DMS114 treated with DMSO at 0.1 percent for 48 hours (cell line): ENCODE measurements around the gene ANKRD24.
"Not testable (repeated sequence)": the region's sequence is repeated elsewhere in the genome, so short reads cannot be mapped to it uniquely, and the experiment has no call there.

ENCODE experiments used
- DNase-seq: peaks from one replicate; lab custom pipeline; 2025; ENCODE audit not compliant: unreplicated experiment; lab: John Stamatoyannopoulos, UW

Gene ANKRD24

DNA sequence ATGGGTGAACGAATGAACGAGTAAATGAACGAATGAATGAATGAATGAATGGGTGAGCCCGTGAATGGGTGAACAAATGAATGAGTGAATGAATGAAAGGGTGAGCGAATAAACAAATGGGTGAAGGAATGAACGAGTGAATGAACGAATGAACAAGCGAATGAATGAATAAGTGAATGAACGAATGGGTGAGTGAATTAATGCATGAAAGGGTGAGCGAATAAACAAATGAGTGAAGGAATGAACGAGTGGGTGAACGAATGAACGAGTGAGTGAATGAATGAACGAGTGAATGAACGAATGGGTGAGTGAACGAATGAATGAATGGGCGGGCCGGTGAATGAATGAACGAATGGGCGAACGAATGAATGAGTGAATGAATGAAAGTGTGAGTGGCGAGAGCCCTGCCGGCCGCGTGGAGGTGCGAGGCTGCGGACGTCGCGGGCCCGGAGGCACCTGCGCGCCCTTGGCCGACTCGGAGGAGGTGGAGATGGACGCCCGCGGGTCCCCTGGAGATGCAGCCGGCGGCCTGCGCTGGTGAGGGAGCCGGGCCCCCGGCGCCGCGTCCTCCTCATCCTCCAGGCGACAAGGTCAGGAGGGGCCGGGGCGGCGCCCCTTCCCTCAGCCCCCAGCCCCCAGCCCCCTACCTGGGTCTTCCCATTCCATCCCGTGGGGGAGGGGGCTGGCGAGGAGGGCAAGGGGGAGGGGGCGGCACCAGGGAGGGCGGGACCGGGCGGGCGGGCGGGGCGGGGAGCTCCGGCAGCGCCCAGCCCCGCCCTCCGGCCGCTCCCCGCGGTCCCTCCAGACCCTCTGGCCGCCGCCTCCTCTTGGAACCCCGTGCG lies 15.4 kb downstream of the ANKRD24 start:
- DNase-seq, result no peak

DNA sequence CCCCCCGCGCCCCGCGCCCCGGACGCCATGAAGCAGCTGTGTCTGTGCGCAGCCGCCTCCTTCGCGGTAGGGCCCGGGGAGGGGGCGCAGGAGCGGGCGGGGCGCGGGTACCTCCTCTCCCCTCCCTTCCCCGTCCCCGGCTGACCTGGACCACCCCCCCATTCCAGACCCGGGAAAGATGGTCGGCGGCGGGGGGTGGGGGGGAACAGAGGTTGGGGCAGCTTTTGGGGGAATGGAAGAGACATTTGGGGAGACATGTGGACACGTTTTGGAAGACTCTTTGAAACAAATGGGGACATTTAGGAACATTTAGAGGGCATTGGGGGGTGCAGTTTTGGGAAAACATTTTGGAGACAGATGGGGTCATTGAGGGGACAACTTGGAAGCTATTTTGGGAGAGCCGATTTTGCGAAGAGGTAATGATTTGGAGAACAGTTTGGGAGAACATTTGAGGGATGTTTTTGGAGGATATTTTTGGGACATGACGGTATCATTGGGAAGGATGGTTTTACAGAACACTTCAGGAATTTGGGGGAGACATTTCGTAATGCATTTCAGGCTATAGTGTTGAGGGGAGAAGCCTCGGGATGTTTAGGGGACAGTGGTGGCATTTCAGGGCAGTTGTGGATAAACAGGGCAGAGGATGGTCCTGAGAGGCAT lies 16.1 kb downstream of the ANKRD24 start:
- no peak for DNase-seq

DNA sequence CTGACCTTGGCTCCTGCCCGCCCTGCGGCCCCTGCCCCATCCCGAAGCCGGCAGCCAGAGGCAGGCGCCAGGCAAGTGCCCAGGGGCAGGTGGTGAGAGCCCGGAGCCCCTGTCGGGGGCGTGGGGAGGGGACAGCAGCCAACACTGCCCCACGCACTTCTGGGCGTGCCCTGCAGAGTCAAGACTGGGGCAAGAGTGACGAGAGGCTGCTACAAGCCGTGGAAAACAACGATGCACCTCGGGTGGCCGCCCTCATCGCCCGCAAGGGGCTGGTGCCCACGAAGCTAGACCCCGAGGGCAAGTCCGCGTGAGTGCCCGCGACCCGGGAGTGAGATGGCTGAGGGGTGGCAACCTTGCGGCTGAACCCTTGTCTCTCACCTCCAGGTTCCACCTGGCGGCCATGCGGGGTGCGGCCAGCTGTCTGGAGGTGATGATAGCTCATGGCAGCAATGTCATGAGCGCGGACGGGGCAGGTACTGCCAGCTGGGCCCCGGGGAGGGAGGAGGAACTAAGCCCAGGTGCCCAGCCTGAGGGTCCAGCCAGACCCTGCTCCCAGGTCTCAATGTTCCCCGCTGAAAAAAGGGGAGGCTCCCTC lies 17.3 kb downstream of the ANKRD24 start:
- DNase-seq, result no peak

DNA sequence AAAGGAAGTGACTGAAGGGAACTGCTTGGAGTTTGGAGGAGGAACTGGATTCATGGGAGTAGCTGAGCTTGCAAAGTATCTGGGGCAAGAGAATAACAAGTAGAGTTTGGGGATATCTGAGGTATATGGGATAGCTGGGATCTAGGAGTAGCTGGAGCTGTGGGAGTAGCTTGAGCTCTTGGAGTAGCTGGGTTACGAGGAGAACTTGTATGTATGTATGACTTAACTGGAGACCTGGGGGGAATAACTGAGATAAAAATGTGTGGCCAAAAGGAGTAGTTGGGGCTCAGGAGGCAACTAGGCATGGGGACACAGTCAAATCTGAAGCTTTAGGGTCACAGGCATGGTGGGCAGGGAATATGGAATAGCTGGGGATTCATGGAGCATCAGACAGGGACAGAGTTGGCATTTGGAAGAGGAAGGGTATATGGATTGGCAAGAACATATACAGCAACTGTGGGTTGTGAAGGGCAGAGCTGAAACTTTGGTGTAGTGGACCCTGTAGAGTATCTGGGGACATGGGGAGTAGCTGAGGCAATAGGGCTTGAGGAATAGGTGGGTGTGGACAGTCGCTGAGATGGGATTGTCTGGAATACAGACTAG lies 18.6 kb downstream of the ANKRD24 start:
- DNase-seq, result no peak

DNA sequence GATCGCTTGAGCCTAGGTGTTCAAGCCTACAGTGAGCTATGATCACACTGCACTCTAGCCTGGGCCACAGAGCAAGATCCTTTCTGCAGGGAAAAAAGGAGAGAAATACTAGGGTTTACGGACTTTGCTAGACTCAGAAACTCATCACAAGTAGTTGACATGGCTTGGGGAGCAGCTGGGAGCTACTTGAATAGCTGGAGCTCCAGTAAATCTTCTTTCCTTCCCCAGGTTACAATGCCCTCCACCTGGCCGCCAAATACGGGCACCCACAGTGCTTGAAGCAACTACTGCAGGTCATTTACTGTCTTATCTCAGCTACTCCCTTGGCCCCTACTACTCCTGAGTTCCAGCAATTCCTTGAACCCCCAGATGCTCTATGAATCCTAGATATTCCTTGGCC lies 19.3 kb downstream of the ANKRD24 start:
- no peak for DNase-seq

DNA sequence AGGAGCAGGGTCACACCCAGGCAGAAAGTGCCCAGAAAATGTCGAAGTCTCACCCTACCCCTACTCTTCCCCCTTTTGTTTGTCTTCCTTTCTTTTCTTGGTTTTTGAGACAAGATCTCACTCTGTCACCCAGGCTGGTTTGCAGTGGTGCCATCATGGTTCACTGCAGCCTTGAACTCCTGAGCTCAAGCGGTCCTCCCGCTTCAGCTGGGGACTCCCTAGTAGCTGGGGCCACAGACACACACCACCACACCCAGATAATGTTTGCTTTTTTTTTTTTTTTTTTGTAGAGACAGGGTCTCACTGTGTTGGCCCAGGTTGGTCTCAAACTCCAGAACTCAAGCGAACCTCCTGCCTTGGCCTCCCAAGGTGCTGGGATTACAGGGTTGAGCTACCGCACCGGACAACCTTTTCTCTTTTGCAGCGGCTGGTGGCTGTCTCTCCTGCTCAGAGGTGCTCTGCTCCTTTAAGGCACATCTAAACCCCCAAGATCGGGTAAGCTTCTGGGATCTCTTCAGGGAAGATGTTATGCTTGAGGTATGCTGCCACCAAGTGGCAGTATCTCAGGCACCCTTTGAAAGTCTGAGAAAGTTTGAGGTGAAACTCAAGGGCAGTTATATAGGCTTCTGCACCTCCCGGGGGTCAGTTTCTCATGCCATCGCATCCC lies 24.5 kb downstream of the ANKRD24 start:
- DNase-seq, result no peak

DNA sequence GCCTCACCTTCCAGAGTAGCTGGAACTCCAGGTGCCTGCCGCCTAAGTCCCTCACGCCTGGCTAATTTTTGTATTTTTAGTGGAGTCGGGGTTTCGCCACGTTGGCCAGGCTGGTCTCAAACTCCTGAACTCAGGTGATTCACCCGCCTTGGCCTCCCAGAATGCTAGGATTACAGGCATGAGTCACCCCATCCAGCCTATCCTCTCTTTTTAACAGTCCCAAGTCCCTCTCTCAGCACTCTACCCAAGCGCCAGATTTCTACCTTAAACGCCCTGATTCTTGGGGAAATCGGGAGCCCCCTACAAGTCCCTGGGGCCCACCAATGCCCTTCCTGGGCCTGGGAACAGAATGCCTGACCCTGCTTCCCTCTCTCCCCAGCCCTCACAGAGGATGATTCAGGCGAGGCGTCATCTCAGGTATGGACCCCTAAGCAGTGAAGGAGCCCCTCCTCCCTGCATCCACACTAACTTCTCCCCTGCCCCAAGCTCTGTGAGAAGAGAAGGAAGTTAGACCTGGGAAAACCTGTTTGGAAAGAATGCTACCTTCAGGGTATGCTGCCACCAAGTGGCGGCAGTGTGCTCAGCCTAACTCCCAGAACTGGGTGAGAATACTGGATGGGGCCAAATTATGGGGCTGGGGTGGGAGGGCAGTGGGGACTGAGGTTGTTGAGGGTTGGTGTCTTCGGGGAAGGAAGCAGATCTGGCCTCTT lies 26.1 kb downstream of the ANKRD24 start:
- no peak for DNase-seq

DNA sequence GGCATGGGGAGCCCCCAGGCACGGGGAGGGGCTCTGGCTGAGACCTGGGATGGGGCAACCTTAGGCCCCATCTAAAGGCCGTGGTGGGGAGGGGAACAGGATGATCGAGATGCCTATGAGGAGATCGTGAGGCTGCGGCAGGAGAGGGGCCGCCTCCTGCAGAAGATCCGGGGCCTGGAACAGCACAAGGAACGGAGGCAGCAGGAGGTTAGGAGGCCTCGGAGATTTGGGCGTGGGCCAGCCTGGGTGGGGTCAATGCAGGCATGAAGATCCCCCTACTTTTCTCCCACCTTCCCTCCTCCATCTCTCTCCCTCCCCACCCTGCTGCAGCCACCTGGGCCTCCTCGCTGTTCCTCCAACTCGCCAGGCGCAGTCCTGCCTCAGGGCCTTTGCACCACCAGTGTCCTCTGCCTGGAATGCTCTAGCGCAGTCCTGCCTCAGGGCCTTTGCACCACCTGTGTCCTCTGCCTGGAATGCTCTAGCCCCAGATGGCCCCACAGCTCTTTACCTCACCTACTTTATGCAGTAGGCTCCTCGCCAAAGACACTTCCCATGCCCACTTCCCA lies 27.8 kb downstream of the ANKRD24 start:
- no peak for DNase-seq

DNA sequence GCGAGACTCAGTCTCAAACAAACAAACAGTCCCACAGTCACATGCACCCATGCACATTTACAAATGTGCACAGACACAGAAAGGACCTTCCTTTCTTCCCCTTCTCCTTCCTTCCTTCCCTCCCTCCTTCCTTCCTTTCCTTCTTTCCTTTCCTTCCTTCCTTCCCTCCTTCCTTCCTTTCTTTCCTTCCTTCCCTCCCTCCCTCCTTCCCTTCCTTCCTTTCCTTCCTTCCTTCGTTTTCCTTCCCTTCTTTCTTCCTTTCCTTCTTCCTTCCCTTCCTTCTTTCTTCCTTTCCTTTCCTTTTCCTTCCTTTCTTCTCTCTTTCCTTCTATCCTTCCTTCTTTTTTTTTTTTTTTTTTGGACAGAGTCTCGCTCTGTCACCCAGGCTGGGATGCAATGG lies 30.6 kb downstream of the ANKRD24 start:
- DNase-seq, result no peak

DNA sequence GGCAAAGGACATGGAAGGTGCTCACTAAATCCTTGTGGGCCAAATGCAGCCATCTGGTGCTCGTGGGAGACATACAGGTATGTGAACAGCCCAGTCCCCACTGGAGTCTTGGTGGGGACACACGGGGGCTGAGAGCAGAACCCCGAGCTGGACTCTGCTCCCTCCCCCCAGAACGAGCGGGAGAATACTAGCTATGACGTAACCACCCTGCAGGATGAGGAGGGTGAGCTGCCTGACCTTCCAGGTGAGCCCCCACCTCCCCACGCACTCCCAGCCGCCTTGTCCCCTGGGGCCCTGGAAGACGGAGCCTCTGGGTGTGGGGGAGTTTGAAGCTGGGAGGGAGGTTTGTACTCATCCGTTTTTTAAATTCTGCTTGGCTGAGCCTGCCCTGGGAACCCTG lies 33.3 kb downstream of the ANKRD24 start:
- DNase-seq, result no peak

DNA sequence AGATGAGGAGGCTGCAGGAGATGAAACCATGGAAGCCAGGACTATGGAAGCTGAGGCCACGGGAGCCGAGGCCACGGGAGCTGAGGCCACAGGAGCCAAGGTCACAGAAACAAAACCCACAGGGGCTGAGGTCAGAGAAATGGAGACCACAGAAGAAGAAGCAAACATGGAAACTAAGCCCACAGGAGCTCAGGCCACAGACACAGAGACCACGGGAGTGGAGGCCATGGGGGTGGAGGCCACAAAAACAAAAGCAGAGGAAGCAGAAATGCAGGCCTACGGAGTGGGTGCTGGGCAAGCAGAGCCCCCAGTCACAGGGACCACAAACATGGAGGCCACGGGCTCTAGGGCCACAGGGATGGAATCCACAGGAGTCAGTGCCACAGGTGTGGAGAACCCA lies 34.4 kb downstream of the ANKRD24 start:
- no peak for DNase-seq

DNA sequence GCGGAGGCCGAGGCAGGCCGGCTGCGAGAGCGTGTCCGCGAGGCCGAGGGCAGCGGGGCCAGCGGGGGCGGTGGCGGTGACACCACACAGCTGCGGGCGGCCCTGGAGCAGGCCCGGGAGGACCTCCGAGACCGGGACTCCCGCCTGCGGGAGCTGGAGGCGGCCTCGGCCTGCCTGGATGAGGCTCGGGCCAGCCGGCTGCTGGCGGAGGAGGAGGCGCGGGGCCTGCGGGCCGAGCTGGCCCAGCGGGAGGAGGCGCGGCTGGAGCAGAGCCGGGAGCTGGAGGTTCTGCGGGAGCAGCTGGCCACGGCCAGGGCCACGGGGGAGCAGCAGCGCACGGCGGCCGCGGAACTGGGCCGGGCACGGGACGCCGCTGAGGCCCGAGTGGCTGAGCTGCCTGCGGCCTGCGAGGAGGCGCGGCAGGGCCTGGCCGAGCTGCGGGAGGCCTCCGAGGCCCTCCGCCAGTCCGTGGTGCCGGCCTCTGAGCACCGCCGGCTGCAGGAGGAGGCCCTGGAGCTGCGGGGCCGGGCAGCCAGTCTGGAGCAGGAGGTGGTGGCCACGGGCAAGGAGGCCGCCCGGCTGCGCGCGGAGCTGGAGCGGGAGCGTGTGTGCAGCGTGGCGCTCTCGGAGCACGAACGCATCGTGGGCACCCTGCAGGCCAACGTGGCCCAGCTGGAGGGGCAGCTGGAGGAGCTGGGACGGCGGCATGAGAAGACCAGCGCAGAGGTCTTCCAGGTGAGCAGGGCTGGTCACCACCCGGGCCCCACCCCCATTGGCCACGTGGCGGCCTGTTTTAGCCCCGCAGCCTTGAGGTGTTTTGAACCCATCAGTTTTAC lies 35.2 kb downstream of the ANKRD24 start:
- no peak for DNase-seq

DNA sequence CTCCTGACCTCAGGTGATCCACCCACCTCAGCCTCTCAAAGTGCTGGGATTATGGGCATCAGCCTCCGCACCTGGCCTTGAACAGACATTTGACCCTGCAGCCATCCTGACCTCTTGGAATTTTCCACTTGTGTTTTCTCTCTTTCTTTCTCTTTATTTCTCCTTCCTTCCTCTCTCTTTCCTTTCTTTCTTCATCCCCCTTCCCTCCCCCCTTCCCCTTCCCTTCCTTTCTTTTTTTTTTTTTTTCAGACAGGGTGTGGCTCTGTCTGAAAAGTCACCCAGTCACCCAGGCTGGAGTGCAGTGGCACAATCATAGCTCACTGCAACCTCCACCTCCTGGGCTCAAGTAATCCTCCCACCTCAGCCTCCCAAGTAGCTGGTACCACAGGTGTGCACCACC lies 36.0 kb downstream of the ANKRD24 start:
- DNase-seq, result not testable (repeated sequence)

DNA sequence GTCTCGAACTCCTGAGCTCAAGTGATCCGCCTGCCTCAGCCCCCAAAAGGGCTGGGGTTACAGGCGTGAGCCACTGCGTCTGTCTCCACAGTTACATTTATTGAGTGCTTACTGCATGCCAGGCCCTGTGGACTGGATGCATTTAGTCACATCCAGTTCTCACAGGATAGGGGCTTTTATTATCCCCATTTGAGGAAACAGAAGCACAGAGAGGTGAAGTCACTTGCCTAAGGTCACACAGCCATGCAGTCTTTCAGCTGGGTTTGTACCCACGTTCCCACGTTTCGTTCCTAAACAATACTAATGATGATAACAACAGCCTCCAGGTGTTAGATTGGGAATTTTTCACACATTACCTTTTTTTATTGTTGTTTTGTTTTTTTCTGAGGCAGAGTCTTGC lies 37.7 kb downstream of the ANKRD24 start:
- no peak for DNase-seq

DNA sequence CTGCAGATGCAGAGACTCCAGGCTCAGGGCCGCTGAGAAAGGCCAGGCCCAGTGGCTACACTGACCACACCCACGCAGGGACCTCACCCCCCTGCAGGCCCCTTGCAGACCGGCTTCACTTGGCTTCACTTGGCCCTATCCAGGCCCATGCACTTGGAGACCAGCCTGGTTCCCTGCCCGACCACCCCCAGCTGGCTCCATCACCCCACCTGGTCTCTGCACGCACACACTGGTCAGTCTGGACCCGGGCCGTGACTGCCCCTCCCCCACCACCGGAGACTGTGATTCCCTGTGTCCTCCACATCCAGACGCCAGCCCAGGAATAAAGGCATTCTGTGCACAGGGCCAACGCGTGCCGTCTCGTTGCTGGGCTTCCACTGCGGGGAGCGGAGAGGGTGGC lies 42.0 kb downstream of the ANKRD24 start:
- DNase-seq, result no peak

DNA sequence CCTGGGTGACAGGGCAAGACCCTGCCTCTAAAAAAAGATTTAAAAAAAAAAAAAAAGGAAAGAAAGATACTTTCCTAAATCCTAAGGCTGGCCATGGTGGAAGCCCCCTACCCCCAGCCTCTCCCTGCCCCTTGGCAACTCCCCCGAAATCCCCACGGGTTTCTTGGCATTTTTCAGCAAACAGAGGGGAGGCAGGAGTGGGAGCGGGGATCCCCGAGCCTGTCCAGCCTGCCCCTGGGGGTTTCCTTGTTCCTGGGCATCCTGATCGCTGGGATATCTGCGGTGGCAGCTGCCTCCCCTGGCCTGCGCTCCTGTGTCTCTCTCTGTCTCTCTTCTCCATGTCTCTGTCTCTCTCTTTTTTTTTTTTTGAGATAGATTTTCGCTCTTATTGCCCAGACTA lies 43.4 kb downstream of the ANKRD24 start:
- DNase-seq, result no peak

DNA sequence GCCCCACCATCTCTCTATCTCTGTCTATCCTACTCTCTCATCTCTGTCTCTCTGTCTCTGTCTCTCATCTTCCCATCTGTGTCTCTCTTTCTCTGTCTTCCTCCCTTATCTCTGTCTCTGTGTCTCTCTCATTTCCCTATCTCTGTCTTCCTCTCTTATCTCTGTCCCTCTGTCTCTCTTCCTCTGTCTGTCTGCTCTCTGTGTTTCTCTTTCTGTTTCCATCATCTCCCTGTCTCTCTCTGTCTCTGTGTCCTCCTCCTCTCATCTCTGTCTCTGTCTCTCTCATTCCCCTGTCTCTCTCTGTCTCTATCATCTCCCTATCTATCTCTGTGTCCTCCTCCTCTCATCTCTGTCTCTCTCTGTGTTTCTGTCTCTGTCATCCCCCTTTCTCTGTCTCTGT lies 45.3 kb downstream of the ANKRD24 start:
- no peak for DNase-seq

DNA sequence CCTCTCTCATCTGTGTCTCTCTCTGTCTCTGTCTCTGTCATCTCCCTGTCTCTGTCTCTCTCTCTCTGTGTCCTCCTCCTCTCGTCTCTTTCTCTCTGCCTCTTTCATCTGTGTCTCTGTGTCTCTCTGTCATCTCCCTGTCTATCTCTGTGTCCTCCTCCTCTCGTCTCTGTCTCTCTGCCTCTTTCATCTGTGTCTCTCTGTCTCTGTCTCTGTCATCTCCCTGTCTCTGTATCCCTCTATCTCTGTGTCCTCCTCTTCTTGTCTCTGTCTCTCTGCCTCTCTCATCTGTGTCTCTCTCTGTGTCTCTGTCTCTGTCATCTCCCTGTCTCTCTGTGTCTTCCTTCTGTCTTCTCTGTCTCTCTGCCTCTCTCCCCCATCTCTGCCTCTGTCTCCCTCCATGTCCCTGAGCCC lies 46.3 kb downstream of the ANKRD24 start:
- DNase-seq, result no peak

DNA sequence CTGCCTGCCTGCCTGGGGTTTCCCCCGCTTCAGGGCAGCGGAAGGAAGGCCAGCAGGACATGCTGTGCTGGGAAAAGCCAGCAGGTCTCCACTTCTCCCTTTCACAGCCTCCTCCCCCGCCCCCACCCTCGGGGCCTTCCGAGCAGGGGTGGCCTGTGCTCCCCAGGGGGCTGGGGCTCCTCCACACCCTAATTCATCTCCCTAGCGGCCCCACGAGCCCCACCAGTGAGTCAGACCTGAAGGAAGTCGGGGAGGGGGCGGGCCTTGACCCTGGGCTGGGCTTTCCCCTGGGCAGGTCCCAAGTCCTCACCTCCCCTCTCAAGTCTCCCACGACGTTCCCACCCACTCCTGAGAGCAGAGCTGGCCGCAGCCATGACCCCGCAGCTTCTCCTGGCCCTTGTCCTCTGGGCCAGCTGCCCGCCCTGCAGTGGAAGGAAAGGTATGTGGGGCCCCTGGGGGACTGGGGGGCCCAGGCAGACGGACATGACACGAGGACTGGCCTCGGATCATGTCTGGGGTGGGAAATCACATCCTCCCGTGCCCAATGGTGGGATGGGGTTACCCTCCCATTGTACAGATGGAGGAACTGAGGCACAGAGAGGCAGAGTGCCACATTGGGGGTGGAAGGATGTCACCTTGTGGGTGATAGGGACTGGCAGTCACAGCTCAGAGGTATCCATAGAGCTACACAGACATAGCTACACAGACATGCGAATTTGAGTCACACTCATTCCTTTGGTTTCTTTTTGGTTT lies 46.9 kb downstream of the ANKRD24 start, which contains the start of gene EBI3:
Gene EBI3, plus strand, starts transcription at position 345 of the 753 bp plus-strand sequence. Its CDS starts 28 bp downstream, at position 373.
- DNase-seq, result no peak
